CMK (cell line): ENCODE results near the gene SLC1A4.
"Not testable (repeated sequence)": the region's sequence is repeated elsewhere in the genome, so short reads cannot be mapped to it uniquely, and the experiment has no call there.

Experiments
- DNase-seq: peaks from one replicate; pipeline ENCODE4 v3.0.0-alpha.2; 2010; ENCODE audit warnings: low read depth

SLC1A4 gene

GRCh38 chr2:64995041-64995440 lies 5.8 kb downstream of the SLC1A4 start:
- DNase-seq: no peak

GRCh38 chr2:64996871-64997307 lies 7.7 kb downstream of the SLC1A4 start:
- DNase-seq: no peak

- no peak for DNase-seq
Observed at GRCh38 chr2:64998658-64999061, 9.5 kb downstream of the SLC1A4 start.

GRCh38 chr2:64999754-65000153 lies 10.6 kb downstream of the SLC1A4 start:
- no peak for DNase-seq

- no peak for DNase-seq
Observed at GRCh38 chr2:65000644-65001043, 11.4 kb downstream of the SLC1A4 start.

- no peak for DNase-seq
Observed at GRCh38 chr2:65003037-65003436, 13.8 kb downstream of the SLC1A4 start.

GRCh38 chr2:65004232-65004631 lies 15.0 kb downstream of the SLC1A4 start:
- not testable (repeated sequence) for DNase-seq

- DNase-seq: no peak
Observed at GRCh38 chr2:65013776-65014175, 24.6 kb downstream of the SLC1A4 start.

GRCh38 chr2:65015731-65016130 lies 26.5 kb downstream of the SLC1A4 start:
- DNase-seq: no peak

- no peak for DNase-seq
Observed at GRCh38 chr2:65016789-65017188, 27.6 kb downstream of the SLC1A4 start.

- no peak for DNase-seq
Observed at GRCh38 chr2:65017335-65017734, 28.1 kb downstream of the SLC1A4 start.

- no peak for DNase-seq
Observed at GRCh38 chr2:65018141-65018582, 29.0 kb downstream of the SLC1A4 start.

GRCh38 chr2:65019010-65019409 lies 29.8 kb downstream of the SLC1A4 start:
- no peak for DNase-seq

GRCh38 chr2:65019675-65020195 lies 30.5 kb downstream of the SLC1A4 start:
- no peak for DNase-seq

- not testable (repeated sequence) for DNase-seq
Observed at GRCh38 chr2:65020251-65020650, 31.1 kb downstream of the SLC1A4 start.

GRCh38 chr2:65020943-65021528 lies 31.8 kb downstream of the SLC1A4 start:
- DNase-seq: no peak

- no peak for DNase-seq
Observed at GRCh38 chr2:65021709-65022108, 32.5 kb downstream of the SLC1A4 start.

GRCh38 chr2:65022189-65022588 lies 33.0 kb downstream of the SLC1A4 start:
- DNase-seq: no peak

GRCh38 chr2:65023742-65024141 lies 34.5 kb downstream of the SLC1A4 start:
- no peak for DNase-seq

- DNase-seq: no peak
Observed at GRCh38 chr2:65024149-65024829, 35.1 kb downstream of the SLC1A4 start.

GRCh38 chr2:65025453-65026123 lies 36.4 kb downstream of the SLC1A4 start:
- DNase-seq: no peak

GRCh38 chr2:65026154-65026553 lies 37.0 kb downstream of the SLC1A4 start:
- no peak for DNase-seq
